K562 (cell line): ENCODE data around the gene CDKL1. TPM values are rescaled to one million over a fixed set of nuclear protein-coding genes. Genes with fewer than 3 reads are reported as not detected.
A peak's percentile ranks its signal among the peaks of the same experiment; 100 is the strongest.

Experiments used
- ATAC-seq: fragments of 200-7000 bp; cut with Tn5 transposase; 3 replicates; pipeline ENCODE4 v1.9.1; 2020; ENCODE audit warnings: moderate library complexity
- BruUV-seq: library from RNA; stranded (reverse); fragments of 400-500 nt; replicated peaks from 2 replicates; lab custom pipeline; 2021; lab: Mats Ljungman, UMichigan
- CTCF ChIA-PET: fragments of 300-600 bp; formaldehyde crosslinking; extraction: SDS; loops from one replicate; lab custom pipeline; 2021; ENCODE audit warnings: low intra/inter-chr PET ratio; lab: Yijun Ruan, JAX
- POLR2A ChIA-PET: fragments of 300-600, 350-650 bp; sonication (Branson Sonifier 250); formaldehyde crosslinking; extraction: SDS; loops from one replicate; lab custom pipeline; 2021; ENCODE audit warnings: antibody characterized with exemption, inconsistent platforms; lab: Yijun Ruan, JAX
- DNase-seq, 4 experiments: peaks; one replicate each; pipeline versions ENCODE4 v3.0.0 to v3.0.0-alpha.2; 2011 to 2018; ENCODE audit warnings: low spot score in 3 of 4, mixed read lengths in 3 of 4; ENCODE audit errors: extremely low read depth in 1 of 4
- FAIRE-seq: peaks from 2 replicates; lab custom pipeline; 2011; peaks lifted over from hg19 to GRCh38; lab: Jason Lieb, UNC
- H2AFZ ChIP-seq: 2 replicates; pipeline ENCODE4 v1.6.0; 2011; ENCODE audit warnings: low read depth, low read length, control low read depth, inconsistent platforms
- H3K27ac ChIP-seq: fragments of 200-600 bp; 3 replicates; pipeline ENCODE4 v1.8.0; 2011; ENCODE audit warnings: low read depth, mild to moderate bottlenecking, control low read depth, inconsistent platforms, low read length, moderate library complexity, mixed read lengths; ENCODE audit errors: extremely low read depth
- H3K27me3 ChIP-seq, 2 experiments: fragments of 300-600 bp in 1 of 2; 2 replicates in 1 of 2; 3 replicates in 1 of 2; pipeline versions ENCODE4 v1.6.0 to v1.8.0; 2011; ENCODE audit warnings: inconsistent platforms in 2 of 2, low read length in 2 of 2, mild to moderate bottlenecking in 1 of 2, mixed read lengths in 1 of 2, moderate library complexity in 1 of 2; ENCODE audit not compliant: control insufficient read depth in 2 of 2, insufficient read depth in 2 of 2
- H3K36me3 ChIP-seq: fragments of 300-600 bp; 3 replicates; pipeline ENCODE4 v1.8.0; 2011; ENCODE audit warnings: mild to moderate bottlenecking, low read length, inconsistent platforms; ENCODE audit not compliant: control insufficient read depth, insufficient read depth
- H3K4me1 ChIP-seq, 2 experiments: fragments of 200-600 bp in 1 of 2; replicated peaks in 1 of 2; 2 replicates in 1 of 2; 3 replicates in 1 of 2; pipeline versions ENCODE4 v1.5.1 to v1.8.0; 2011; ENCODE audit warnings: inconsistent platforms in 2 of 2, low read length in 2 of 2, mild to moderate bottlenecking in 1 of 2, mixed read lengths in 1 of 2, moderate library complexity in 1 of 2; ENCODE audit not compliant: control insufficient read depth in 2 of 2, insufficient read depth in 2 of 2
- H3K4me2 ChIP-seq: 2 replicates; pipeline ENCODE4 v1.6.1; 2011; ENCODE audit warnings: low read length, control low read depth, inconsistent platforms, mixed read lengths; ENCODE audit not compliant: insufficient read depth
- H3K4me3 ChIP-seq: fragments of 200-600 bp; sonication (generic), shearing (Covaris generic); 2 replicates; pipeline ENCODE4 v1.5.1; 2016; ENCODE audit warnings: control low read depth, inconsistent platforms
- H3K79me2 ChIP-seq: fragments of 200-600 bp; 3 replicates; pipeline ENCODE4 v1.8.0; 2011; ENCODE audit warnings: low read length, inconsistent platforms; ENCODE audit not compliant: control insufficient read depth, insufficient read depth
- H3K9ac ChIP-seq, 2 experiments: 2 replicates each; pipeline versions ENCODE4 v1.6.0 to v1.6.1; 2011; ENCODE audit warnings: low read depth in 2 of 2, low read length in 2 of 2, control low read depth in 1 of 2, inconsistent platforms in 1 of 2, mild to moderate bottlenecking in 1 of 2, mixed read lengths in 1 of 2; ENCODE audit not compliant: insufficient read depth in 1 of 2
- H3K9me1 ChIP-seq: one replicate; pipeline ENCODE4 v1.6.0; 2011; ENCODE audit warnings: inconsistent platforms, mild to moderate bottlenecking, low read length, moderate library complexity; ENCODE audit not compliant: control insufficient read depth, insufficient read depth
- H3K9me3 ChIP-seq: replicated peaks from 2 replicates; pipeline ENCODE4 v1.5.1; 2011; ENCODE audit warnings: low read depth, low read length, inconsistent platforms; ENCODE audit not compliant: control insufficient read depth, insufficient read depth
- H4K20me1 ChIP-seq: replicated peaks from 2 replicates; pipeline ENCODE4 v1.6.1; 2011; ENCODE audit warnings: low read length, inconsistent platforms, mixed read lengths; ENCODE audit not compliant: control insufficient read depth, insufficient read depth
- ATF2 ChIP-seq: sonication (generic); formaldehyde crosslinking; IDR thresholded peaks from 2 replicates; pipeline ENCODE4 v1.8.1; 2022; ENCODE audit warnings: missing genetic modification reagents
- ZBTB2 ChIP-seq: fragments of 450-650 bp; IDR thresholded peaks from 2 replicates; pipeline ENCODE4 v1.6.1; 2016; ENCODE audit warnings: antibody characterized with exemption
- ZBTB33 ChIP-seq: sonication (generic); formaldehyde crosslinking; IDR thresholded peaks from 2 replicates; pipeline ENCODE4 v1.8.1; 2023; ENCODE audit warnings: mild to moderate bottlenecking, missing genetic modification reagents
- WGBS: fragments of 100-300 bp; shearing (Covaris generic); methylation state at CpG from one replicate; pipeline ENCODE4 v1.1.6; 2016; ENCODE audit warnings: low coverage, mixed read lengths; ENCODE audit not compliant: insufficient coverage; ENCODE audit errors: missing lambda C conversion rate; 5-methylcytosine and 5-hydroxymethylcytosine counted together
- in situ Hi-C: fragments of 300-500 bp; cut with MboI; formaldehyde crosslinking; loops from 4 replicates; pipeline ENCODE4 v1.15.0; 2018; ENCODE audit warnings: inconsistent platforms, mixed read lengths
- intact Hi-C: fragments of 100-400 bp; cut with micrococcal nuclease; formaldehyde crosslinking; loops from 2 replicates; pipeline ENCODE4 v1.14.2; 2022
- polyA plus RNA-seq, 8 experiments: library from polyadenylated mRNA; depleted of rRNA in 4 of 8; stranded (reverse) in 5 of 8; unstranded in 3 of 8; fragments of >200 nt; fragmentation: Nextera tagmentation in 2 of 8; fragmentation: Illumina TruSeq in 1 of 8; extraction: Ambion mirVana in 2 of 8; extraction: Trizol in 1 of 8; gene quantifications; 2 replicates each; pipeline versions ENCODE4 v1.2.1 to v1.2.3, GENCODE V29; 2011 to 2014; ENCODE audit warnings: inconsistent platforms in 1 of 8, missing spikeins in 1 of 8
- total RNA-seq, 7 experiments: library from RNA; depleted of rRNA in 6 of 7; stranded (reverse); fragments of >200 nt in 6 of 7; fragmentation: Illumina TruSeq in 2 of 7; extraction: Trizol in 2 of 7; gene quantifications; 2 replicates each; pipeline versions ENCODE4 v1.2.1 to v1.2.3, GENCODE V29; 2011 to 2021; ENCODE audit warnings: low replicate concordance in 1 of 7

CDKL1 gene
- total and polyA plus RNA-seq, 9 of the 15 experiments (the other 6 are each of a cell fraction or from before 2014, with no cell fraction given) = 2.3 to 35.0 (median 7.5) TPM

GRCh38 chr14:50397390-50398188 is 908 bp upstream of the CDKL1 start:
- in situ Hi-C loops = no loop called here
- H3K27ac ChIP-seq = peak overlapping the region; percentile 74; the same call in 1 of the 3 replicates
- ChIA-PET POLR2A (interaction anchor here (0.9 to 1.3 kb wide), 2 partner anchors 23 to 66 kb away, joined by 3 to 5 read pairs; no protein-coding TSS in a partner anchor), CTCF (no interaction called here)
- H4K20me1 ChIP-seq = no peaks in the 10 kb centered on the region
- ATAC-seq = peak; percentile 24
- H3K79me2 ChIP-seq = peaks cover 24% of the 10 kb centered on the region
- peaks cover 3% of the 10 kb centered on the region; the same call in 1 of the 3 replicates for H3K36me3 ChIP-seq
- TSS peak; percentile 55 for BruUV-seq
- intact Hi-C loops = loop anchor here (2.0 to 5.0 kb wide), 2 partner anchors 77 to 135 kb away; partner anchors contain the start of gene MAP4K5
- H3K4me2 ChIP-seq = peak overlapping the region; percentile 84
- H3K4me1 ChIP-seq = peaks cover 5 to 15% of the 10 kb centered on the region in 2 experiments; a peak in 4 of 5 replicates
- no peak for FAIRE-seq
- peak overlapping the region; percentile 60 for H3K4me3 ChIP-seq
- peak overlapping the region; percentile 86 to 93 for H3K9ac ChIP-seq
- no peaks in the 10 kb centered on the region for H3K9me1 ChIP-seq
- peak in 1 of 4 experiments; percentile 4 for DNase-seq
- 32% methylated on average over 9 of the region's 9 CpGs for WGBS
- TF ChIP-seq ZBTB2 = 0 out of 2 replicates have a peak, but pooled peaks have one; percentile 3
- no peak for TF ChIP-seq ATF2 (CRISPR knock-in tag)
- TF ChIP-seq ZBTB33 (CRISPR knock-in tag) = peak; percentile 52; the same call in 1 of the 2 replicates
- H3K27me3 ChIP-seq = no peaks in the 10 kb centered on the region
- H2AFZ ChIP-seq = peak overlapping the region; percentile 99
- H3K9me3 ChIP-seq = no peaks in the 10 kb centered on the region
